GM23338 (cell line): ENCODE data around the gene OSTC. TPM values are rescaled to one million over a fixed set of nuclear protein-coding genes. Genes with fewer than 3 reads are reported as not detected.

Experiments used
- CREB1 ChIP-seq: fragments of 250-450 bp; sonication (Bioruptor Pico); IDR thresholded peaks from 2 replicates; pipeline ENCODE4 v1.5.0; 2020; ENCODE audit warnings: low read depth, mild to moderate bottlenecking, moderate library complexity
- CTCF ChIP-seq, 2 experiments: fragments of 200-600 bp in 1 of 2; sonication (generic) in 1 of 2; conservative IDR thresholded peaks; 2 replicates each; pipeline versions ENCODE4 v1.5.1 to v1.6.1; 2016 to 2017; ENCODE audit warnings: antibody characterized with exemption in 2 of 2, low read depth in 2 of 2, mild to moderate bottlenecking in 2 of 2, moderate library complexity in 1 of 2
- EZH2 ChIP-seq: fragments of 200-600 bp; sonication (generic); IDR thresholded peaks from one replicate; pipeline ENCODE4 v1.8.0; 2017; ENCODE audit warnings: antibody characterized with exemption, mild to moderate bottlenecking, low read depth; ENCODE audit not compliant: unreplicated experiment
- EZH2phosphoT487 ChIP-seq: fragments of 200-600 bp; sonication (generic); IDR thresholded peaks from one replicate; pipeline ENCODE4 v1.8.1; 2018; ENCODE audit warnings: antibody characterized with exemption; ENCODE audit not compliant: unreplicated experiment
- NANOG ChIP-seq: IDR thresholded peaks from 2 replicates; pipeline ENCODE4 v1.6.1; 2016; ENCODE audit warnings: antibody characterized with exemption, borderline replicate concordance
- POLR2AphosphoS5 ChIP-seq: IDR thresholded peaks from 2 replicates; pipeline ENCODE4 v1.6.1; 2016; ENCODE audit warnings: antibody characterized with exemption, low read depth
- REST ChIP-seq: IDR thresholded peaks from one replicate; pipeline ENCODE4 v1.6.1; 2018; ENCODE audit warnings: antibody characterized with exemption; ENCODE audit not compliant: unreplicated experiment
- STAT1 ChIP-seq: IDR thresholded peaks from one replicate; pipeline ENCODE4 v1.6.1; 2016; ENCODE audit warnings: antibody characterized with exemption; ENCODE audit not compliant: unreplicated experiment
- ZNF114 ChIP-seq: fragments of 250-450 bp; sonication (Bioruptor Pico); IDR thresholded peaks from 2 replicates; pipeline ENCODE4 v1.5.0; 2020; ENCODE audit warnings: mild to moderate bottlenecking, moderate library complexity
- ZNF331 ChIP-seq: fragments of 250-450 bp; sonication (Bioruptor Pico); IDR thresholded peaks from 2 replicates; pipeline ENCODE4 v1.5.0; 2020; ENCODE audit warnings: low read depth, mild to moderate bottlenecking, moderate library complexity
- polyA plus RNA-seq: library from polyadenylated mRNA; unstranded; fragments of >200 nt; fragmentation: Nextera tagmentation; extraction: Ambion mirVana; gene quantifications from 2 replicates; pipeline ENCODE4 v1.2.1, GENCODE V29; 2016
- total RNA-seq: library from RNA; depleted of rRNA; stranded (reverse); fragments of >200 nt; shearing (Covaris generic); gene quantifications from 2 replicates; pipeline ENCODE4 v1.2.3, GENCODE V29; 2014
- TF ChIP-seq, protein P1 (sequence below): fragments of 250-450 bp; sonication (Bioruptor Pico); IDR thresholded peaks from 2 replicates; pipeline ENCODE4 v1.5.0; 2020; ENCODE audit warnings: mild to moderate bottlenecking, moderate library complexity

The OSTC gene
- total and polyA plus RNA-seq, 2 experiments from 2014 or later: 142 to 311 TPM

DNA sequence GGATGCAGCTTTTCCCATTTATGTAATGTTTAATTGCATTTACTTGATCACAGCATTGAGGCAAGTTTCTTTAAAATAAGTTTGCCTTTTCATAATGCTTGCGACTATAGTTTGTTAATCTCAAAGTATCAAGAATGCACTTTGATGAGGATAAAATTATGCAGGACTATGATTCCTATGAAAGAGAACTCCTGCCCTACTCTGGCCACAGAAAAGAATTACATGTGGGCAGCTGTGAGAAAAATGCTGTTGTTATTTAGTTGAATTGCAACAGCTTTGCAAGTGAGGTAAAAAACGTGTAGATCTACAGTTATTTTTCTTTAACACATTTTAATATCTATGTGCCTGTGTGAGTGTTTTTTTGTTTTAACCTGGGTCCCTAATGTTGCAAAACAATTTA is 12.5 kb upstream of the OSTC start (continued):
- TF ChIP-seq, protein P1, sequence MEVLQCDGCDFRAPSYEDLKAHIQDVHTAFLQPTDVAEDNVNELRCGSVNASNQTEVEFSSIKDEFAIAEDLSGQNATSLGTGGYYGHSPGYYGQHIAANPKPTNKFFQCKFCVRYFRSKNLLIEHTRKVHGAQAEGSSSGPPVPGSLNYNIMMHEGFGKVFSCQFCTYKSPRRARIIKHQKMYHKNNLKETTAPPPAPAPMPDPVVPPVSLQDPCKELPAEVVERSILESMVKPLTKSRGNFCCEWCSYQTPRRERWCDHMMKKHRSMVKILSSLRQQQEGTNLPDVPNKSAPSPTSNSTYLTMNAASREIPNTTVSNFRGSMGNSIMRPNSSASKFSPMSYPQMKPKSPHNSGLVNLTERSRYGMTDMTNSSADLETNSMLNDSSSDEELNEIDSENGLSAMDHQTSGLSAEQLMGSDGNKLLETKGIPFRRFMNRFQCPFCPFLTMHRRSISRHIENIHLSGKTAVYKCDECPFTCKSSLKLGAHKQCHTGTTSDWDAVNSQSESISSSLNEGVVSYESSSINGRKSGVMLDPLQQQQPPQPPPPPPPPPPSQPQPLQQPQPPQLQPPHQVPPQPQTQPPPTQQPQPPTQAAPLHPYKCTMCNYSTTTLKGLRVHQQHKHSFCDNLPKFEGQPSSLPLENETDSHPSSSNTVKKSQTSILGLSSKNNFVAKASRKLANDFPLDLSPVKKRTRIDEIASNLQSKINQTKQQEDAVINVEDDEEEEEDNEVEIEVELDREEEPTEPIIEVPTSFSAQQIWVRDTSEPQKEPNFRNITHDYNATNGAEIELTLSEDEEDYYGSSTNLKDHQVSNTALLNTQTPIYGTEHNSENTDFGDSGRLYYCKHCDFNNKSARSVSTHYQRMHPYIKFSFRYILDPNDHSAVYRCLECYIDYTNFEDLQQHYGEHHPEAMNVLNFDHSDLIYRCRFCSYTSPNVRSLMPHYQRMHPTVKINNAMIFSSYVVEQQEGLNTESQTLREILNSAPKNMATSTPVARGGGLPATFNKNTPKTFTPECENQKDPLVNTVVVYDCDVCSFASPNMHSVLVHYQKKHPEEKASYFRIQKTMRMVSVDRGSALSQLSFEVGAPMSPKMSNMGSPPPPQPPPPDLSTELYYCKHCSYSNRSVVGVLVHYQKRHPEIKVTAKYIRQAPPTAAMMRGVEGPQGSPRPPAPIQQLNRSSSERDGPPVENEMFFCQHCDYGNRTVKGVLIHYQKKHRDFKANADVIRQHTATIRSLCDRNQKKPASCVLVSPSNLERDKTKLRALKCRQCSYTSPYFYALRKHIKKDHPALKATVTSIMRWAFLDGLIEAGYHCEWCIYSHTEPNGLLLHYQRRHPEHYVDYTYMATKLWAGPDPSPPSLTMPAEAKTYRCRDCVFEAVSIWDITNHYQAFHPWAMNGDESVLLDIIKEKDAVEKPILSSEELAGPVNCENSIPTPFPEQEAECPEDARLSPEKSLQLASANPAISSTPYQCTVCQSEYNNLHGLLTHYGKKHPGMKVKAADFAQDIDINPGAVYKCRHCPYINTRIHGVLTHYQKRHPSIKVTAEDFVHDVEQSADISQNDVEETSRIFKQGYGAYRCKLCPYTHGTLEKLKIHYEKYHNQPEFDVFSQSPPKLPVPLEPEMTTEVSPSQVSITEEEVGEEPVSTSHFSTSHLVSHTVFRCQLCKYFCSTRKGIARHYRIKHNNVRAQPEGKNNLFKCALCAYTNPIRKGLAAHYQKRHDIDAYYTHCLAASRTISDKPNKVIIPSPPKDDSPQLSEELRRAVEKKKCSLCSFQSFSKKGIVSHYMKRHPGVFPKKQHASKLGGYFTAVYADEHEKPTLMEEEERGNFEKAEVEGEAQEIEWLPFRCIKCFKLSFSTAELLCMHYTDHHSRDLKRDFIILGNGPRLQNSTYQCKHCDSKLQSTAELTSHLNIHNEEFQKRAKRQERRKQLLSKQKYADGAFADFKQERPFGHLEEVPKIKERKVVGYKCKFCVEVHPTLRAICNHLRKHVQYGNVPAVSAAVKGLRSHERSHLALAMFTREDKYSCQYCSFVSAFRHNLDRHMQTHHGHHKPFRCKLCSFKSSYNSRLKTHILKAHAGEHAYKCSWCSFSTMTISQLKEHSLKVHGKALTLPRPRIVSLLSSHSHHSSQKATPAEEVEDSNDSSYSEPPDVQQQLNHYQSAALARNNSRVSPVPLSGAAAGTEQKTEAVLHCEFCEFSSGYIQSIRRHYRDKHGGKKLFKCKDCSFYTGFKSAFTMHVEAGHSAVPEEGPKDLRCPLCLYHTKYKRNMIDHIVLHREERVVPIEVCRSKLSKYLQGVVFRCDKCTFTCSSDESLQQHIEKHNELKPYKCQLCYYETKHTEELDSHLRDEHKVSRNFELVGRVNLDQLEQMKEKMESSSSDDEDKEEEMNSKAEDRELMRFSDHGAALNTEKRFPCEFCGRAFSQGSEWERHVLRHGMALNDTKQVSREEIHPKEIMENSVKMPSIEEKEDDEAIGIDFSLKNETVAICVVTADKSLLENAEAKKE (CRISPR knock-in tag): no peak
- TF ChIP-seq ZNF114 (CRISPR knock-in tag) (no peak), ZNF331 (CRISPR knock-in tag) (no peak), NANOG (no peak), CREB1 (CRISPR knock-in tag) (no peak), STAT1 (no peak), CTCF (conservative IDR thresholded peaks at IDR 0.05; ENCODE audit: low read depth in 2 of 2) (no peak), POLR2AphosphoS5 (no peak), EZH2phosphoT487 (no peak), REST (no peak), EZH2 (no peak)
